NCI-H82 (cell line): Measurements from ENCODE around the gene TWSG1.
A peak's percentile ranks its signal among the peaks of the same experiment; 100 is the strongest.
"Not testable (repeated sequence)": the region's sequence is repeated elsewhere in the genome, so short reads cannot be mapped to it uniquely, and the experiment has no call there.

Experiments
- DNase-seq: peaks from one replicate; lab custom pipeline; 2025; lab: John Stamatoyannopoulos, UW

Gene TWSG1

GRCh38 chr18:9392726-9393125 is 58.2 kb downstream of the TWSG1 start:
- peak; percentile 2 for DNase-seq

DNA sequence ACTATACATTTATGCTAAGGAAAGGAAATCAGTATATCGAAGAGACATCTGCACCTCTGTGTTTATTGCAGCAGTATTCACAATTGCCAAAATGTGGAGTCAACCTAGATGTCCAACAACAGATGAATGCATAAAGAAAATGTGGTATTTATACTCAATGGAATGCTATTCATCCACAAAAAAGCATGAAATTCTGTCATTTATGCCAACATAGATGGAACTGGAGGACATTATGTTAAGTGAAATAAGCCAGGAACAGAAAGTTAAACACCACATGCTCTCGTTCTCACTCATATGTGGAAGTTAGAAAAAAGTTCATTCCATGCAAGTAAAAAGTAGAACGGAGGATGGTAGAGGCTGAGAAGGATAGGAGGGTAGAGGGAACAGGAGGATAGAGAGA is 59.5 kb downstream of the TWSG1 start:
- DNase-seq, result no peak

DNA sequence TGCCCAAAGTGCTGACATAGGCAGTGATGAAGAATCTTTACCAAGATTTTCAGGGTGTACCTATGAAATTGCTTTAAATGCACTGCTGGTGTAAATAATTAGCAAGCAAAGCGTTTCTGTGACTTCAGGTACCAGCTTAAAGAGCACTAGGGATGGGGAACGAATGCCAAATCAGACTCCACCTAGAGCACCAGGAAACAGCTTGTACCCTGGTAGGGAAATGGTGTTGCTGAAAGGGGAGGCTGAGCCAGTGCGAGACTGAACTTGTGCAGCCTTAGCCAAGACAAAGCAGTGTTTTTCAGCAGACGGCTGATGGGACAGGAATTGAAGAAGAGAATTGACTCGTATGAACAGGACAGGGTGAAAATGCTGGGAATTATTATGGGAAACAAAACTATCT is 65.6 kb downstream of the TWSG1 start:
- DNase-seq, result no peak

- DNase-seq, result no peak
Observed at GRCh38 chr18:9401176-9401575, 66.6 kb downstream of the TWSG1 start.

GRCh38 chr18:9402358-9403007 is 67.9 kb downstream of the TWSG1 start:
- not testable (repeated sequence) for DNase-seq

GRCh38 chr18:9403795-9404564 is 69.4 kb downstream of the TWSG1 start:
- DNase-seq, result peak; percentile 35

DNA sequence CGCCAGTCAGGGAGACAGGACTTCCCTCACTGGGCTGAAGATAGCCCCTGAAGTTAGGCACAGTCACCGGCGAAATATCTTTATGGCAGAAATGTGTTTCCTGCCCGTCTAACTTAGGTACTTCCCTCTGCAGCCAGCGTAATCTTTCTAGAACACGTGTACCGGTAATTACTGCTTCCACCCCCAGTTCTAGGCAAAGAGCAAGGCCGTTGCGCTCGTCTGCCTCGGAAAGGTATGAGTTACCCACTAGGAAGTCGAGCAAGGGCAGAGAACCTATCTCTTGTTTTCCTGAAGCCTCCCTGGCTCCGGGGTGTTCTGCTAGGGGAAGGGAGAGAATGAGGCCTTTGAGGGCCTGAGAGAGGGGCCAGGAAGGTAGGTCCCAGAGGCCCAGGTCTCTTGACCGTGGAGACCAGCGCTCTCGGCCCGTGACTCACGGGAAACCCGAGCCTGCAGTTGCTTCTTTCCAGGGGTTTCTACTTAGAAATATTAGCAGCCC is 70.0 kb downstream of the TWSG1 start:
- no peak for DNase-seq

GRCh38 chr18:9405130-9405529 is 70.6 kb downstream of the TWSG1 start:
- no peak for DNase-seq

DNA sequence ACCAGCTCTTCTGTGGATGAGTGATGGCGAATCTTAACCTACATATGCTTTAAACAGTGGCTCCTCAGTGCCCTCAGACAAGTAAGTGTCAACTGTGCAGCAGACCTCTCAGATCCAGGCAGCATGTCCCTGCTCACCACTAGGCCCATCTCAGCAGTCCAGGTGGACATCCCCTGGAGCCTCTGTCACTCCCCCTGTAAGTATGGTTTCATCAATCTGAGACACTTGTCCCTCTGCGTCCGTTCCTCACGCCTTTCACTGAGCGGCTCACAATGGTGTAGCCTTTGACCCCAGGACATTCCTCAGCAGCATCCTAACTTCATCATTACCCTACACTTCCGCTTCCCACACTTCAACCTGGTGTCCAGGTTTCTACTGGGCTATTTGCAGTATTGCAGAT is 71.4 kb downstream of the TWSG1 start:
- DNase-seq, result no peak

GRCh38 chr18:9410515-9410914 is 75.9 kb downstream of the TWSG1 start:
- no peak for DNase-seq

- no peak for DNase-seq
Observed at GRCh38 chr18:9413576-9413975, 79.0 kb downstream of the TWSG1 start.

DNA sequence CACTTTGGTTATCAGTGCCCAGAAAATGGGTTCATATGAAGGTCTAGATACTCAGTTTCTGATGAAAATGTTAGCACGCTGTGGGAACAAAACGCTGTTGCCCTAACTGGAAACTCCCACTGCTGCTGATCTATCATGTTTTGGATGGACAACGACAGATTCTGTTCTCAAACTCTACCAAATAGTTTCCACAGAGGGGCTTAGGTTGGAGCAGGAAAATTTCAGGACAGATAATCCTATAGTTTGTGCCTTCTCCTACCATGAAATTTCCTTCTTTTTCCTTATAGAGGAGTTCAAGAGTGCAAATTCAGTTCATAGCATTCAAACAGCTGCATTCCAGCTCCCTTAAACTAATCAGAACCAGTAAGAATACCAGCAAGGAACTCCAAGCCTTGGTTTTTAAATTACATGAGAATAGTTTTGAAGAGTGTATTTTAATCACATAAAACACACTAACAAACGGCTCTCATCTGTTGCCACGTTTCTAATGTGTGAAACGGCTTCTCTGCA is 82.0 kb downstream of the TWSG1 start:
- no peak for DNase-seq

DNA sequence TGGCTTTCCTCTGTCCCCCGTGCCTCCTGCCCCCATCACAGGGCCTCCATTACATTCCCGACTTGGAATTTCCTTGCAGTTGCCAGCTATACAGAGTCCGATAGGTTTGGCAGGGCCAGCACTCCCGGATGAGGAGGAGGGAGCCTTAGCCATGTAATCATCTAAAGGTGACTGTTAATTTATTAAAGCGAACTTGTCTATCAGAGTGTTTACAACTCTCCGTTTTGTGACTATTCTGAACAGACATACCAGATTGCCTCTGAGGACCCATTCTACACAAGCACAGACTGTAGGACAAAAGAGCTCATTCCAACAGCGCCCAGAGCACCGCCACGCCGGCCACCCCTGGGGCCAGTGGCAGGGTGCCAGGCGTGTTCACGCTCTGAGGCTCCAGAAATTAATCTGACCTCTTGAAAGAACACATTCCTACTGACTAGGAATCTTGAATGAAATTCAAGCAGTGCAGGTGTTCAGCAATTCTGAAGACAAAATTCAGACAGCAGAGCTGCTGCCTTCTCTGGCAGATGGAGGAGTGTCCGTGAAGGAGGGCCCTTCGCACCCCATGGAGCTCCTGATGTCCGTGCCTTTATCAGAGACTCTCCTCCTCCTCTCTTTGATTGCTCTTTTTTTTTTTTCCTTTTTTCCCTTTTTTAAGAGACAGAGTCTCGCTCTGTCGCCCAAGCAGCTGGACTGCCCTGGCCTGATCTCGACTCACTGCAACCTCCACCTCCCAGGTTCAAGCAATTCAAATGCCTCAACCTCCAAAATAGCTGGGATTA is 82.7 kb downstream of the TWSG1 start:
- no peak for DNase-seq

DNA sequence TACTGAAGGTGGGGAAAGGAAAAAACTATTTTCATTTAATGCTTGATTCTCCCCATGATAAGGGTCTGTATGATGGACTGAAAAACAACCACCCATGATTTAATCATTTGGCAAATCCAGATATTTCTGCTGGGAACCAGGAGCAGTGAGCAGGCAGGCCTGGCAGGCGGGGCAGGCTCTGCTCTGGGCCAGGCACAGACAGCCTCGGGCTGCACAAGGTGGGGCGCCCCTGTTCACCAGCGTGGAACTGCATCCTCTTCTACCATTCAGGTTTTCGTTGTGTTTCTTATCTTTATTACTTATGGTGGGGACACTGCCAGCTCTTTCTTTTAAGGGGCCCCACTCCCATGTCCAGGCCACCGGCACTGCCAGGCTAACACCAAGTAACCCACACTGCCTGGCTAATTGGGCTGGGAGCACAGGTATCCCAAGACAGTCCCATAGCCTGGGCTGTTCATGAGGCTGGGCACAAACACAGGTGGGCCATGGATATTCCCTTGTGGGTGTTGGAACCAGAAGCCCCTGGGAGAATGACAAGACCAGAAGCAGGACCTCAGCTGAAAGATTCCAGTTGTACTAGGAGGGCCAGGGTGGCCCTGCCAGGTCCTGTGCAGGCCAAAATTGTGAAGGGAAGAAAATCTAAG is 83.6 kb downstream of the TWSG1 start:
- DNase-seq, result no peak

DNA sequence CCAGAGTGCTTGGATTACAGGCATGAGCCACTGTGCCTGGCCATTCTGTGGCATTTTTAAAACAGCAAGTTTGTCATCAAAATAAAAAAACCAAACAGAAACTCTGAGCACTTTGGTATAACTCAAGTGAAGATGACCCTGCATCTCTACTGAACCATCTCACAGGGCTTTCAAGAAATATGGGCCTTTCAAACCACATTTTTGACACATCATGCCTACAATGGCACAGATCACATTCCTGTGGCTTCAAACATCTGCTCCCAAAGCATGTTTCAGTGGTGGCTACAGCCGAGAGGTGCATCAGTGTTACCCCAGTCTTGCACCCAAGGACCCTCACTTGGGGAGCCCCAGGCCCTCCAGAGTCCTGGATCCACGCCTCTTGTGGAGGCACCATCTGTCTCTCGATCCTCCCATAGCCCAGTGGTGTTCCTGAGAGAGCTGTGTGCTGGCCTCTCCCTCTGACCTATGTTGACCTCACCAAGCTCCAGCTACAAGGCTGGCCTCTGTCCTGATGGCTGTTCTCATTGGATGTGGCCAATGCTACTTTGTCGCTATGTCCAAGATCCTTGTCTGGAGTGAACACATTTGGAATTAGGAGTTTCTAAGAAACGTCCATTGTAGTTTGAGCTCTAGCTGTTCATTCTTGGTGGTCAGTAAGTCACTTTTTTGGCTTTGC is 85.5 kb downstream of the TWSG1 start:
- DNase-seq, result no peak

GRCh38 chr18:9421096-9421900 is 86.7 kb downstream of the TWSG1 start:
- DNase-seq, result no peak

DNA sequence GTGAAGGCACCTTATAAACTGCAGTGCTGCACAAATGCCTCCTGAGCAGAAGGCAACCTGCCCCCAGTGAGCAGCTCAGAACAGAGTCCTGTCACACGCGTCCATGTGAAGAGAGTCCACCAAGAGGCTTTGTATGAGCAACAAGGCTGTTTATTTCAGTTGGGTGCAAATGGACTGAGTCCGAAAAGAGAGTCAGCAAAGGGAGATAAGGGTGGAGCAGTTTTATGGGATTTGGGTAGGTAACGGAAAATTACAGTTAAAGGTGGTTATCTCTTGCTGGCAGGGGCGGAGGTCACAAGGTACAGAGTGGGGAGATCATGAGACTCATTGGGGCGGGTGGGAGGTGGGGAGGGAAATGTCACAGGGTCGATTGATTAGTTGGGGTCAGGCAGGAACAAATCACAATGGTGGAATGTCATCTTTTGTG is 87.3 kb downstream of the TWSG1 start:
- DNase-seq, result no peak

DNA sequence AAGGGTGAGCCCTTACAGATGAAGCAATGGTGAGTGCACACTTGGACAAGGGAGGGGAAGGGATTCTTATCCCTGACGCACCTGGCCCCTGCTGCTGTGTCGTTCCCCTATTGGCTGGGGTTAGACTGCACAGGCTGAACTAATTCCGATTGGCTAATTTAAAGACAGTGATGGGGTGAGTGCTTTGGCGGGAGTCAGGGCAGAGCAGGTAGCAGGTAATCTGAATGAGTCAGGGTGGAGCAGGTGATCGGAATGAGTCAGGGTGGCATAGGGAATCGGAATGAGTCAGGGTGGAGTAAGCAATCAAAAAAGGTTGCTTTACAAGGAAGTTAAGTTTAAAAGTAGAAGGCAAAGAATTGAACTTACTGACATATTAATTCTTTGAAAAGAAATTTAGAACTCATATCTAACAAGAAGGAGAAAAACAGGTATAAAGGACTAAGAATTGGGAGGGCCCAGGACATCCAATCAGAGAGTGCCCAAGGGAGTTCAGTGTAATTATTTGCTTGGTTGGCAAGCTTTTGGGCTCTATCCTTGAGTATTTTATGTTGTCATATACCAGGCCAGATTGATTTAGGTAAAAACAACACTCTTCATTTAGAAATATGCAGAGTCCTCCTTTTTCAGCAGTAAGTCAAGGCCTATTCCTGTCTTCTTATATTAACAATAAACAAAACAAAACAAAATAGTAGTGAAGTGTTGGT is 88.4 kb downstream of the TWSG1 start:
- no peak for DNase-seq

- DNase-seq, result not testable (repeated sequence)
Observed at GRCh38 chr18:9423648-9424047, 89.1 kb downstream of the TWSG1 start.

DNA sequence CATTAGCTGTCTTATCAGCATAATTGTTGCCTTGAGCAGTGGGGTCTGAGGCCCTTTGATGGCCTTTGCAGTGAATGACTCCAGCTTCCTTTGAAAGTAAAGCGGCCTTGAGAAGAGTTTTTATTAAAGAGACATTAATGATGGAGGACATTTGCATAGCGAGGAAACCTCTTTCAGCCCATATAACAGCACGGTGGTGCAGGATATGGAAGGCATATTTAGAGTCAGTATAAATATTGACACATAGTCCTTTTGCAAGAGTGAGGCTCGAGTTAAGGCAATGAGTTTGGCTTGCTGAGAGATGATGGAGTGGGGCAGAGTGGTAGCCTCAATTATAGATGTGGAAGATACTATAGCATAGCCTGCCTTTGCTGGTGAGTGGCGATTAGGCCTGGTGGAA is 89.7 kb downstream of the TWSG1 start:
- DNase-seq, result not testable (repeated sequence)
